HG02885 (cell line): Measurements from ENCODE around the gene PDAP1.
"Not testable (repeated sequence)": the region's sequence is repeated elsewhere in the genome, so short reads cannot be mapped to it uniquely, and the experiment has no call there.

Experiments used
- ATAC-seq: cut with Tn5 transposase; IDR thresholded peaks from one replicate; pipeline ENCODE4 v1.9.1; 2021; ENCODE audit warnings: mild to moderate bottlenecking; ENCODE audit not compliant: unreplicated experiment, poor library complexity

Gene PDAP1

GRCh38 chr7:99397297-99397983 is 11.0 kb downstream of the PDAP1 start:
- no peak for ATAC-seq

GRCh38 chr7:99396418-99397296 is 11.7 kb downstream of the PDAP1 start:
- ATAC-seq = no peak

GRCh38 chr7:99395616-99396327 is 12.6 kb downstream of the PDAP1 start:
- ATAC-seq = no peak

- ATAC-seq = no peak
These were observed 14.3 kb downstream of the PDAP1 start for GRCh38 chr7:99394188-99394502.

- ATAC-seq = no peak
These were observed 14.8 kb downstream of the PDAP1 start for GRCh38 chr7:99393355-99394187.

- peak; percentile 67 for ATAC-seq
These were observed 15.6 kb downstream of the PDAP1 start for GRCh38 chr7:99392659-99393354.

- no peak for ATAC-seq
These were observed 16.4 kb downstream of the PDAP1 start for GRCh38 chr7:99392046-99392445.

GRCh38 chr7:99390941-99391602 is 17.3 kb downstream of the PDAP1 start:
- ATAC-seq = no peak

GRCh38 chr7:99389772-99390171 is 18.6 kb downstream of the PDAP1 start:
- ATAC-seq = no peak

GRCh38 chr7:99387912-99388311 is 20.5 kb downstream of the PDAP1 start:
- no peak for ATAC-seq

GRCh38 chr7:99387239-99387635 is 21.2 kb downstream of the PDAP1 start:
- ATAC-seq = not testable (repeated sequence)

- ATAC-seq = no peak
These were observed 21.7 kb downstream of the PDAP1 start for GRCh38 chr7:99386584-99387238.

- ATAC-seq = no peak
These were observed 22.8 kb downstream of the PDAP1 start for GRCh38 chr7:99385564-99385963.

- no peak for ATAC-seq
These were observed 23.9 kb downstream of the PDAP1 start for GRCh38 chr7:99384523-99384922.

GRCh38 chr7:99383791-99384370 is 24.5 kb downstream of the PDAP1 start:
- ATAC-seq = no peak

- ATAC-seq = no peak
These were observed 25.2 kb downstream of the PDAP1 start for GRCh38 chr7:99383203-99383602.

- no peak for ATAC-seq
These were observed 26.7 kb downstream of the PDAP1 start for GRCh38 chr7:99381664-99382075.
